Keratinocyte (primary cell): Measurements from ENCODE around the gene PATL2. TPM values are rescaled to one million over a fixed set of nuclear protein-coding genes. Genes with fewer than 3 reads are reported as not detected.

Experiments used
- DNase-seq: peaks from one replicate; pipeline ENCODE4 v3.0.0-alpha.2; 2011; ENCODE audit warnings: low read depth, missing footprints, low spot score
- FAIRE-seq: peaks from 2 replicates; lab custom pipeline; 2011; peaks lifted over from hg19 to GRCh38; lab: Jason Lieb, UNC
- H2AFZ ChIP-seq: 2 replicates; pipeline ENCODE4 v1.6.0; 2012; ENCODE audit warnings: low read length, control low read depth, inconsistent platforms; ENCODE audit not compliant: control insufficient read depth
- H3K27ac ChIP-seq: 2 replicates; pipeline ENCODE4 v1.5.1; 2011; ENCODE audit warnings: low read length; ENCODE audit not compliant: control insufficient read depth, insufficient read depth
- H3K27me3 ChIP-seq: 3 replicates; pipeline ENCODE4 v1.6.0; 2011; ENCODE audit warnings: low read length; ENCODE audit not compliant: control insufficient read depth, insufficient read depth; ENCODE audit errors: extremely low read depth
- H3K36me3 ChIP-seq, 2 experiments: 2 replicates in 1 of 2; 3 replicates in 1 of 2; pipeline ENCODE4 v1.5.1; 2011; ENCODE audit warnings: low read length in 2 of 2, mild to moderate bottlenecking in 1 of 2; ENCODE audit not compliant: control insufficient read depth in 2 of 2, insufficient read depth in 2 of 2; ENCODE audit errors: extremely low read depth in 1 of 2
- H3K4me1 ChIP-seq: 3 replicates; pipeline ENCODE4 v1.5.1; 2011; ENCODE audit warnings: low read length; ENCODE audit not compliant: control insufficient read depth, insufficient read depth; ENCODE audit errors: extremely low read depth
- H3K4me2 ChIP-seq: 3 replicates; pipeline ENCODE4 v1.6.0; 2011; ENCODE audit warnings: low read depth, low read length; ENCODE audit not compliant: control insufficient read depth, insufficient read depth; ENCODE audit errors: extremely low read depth
- H3K4me3 ChIP-seq, 3 experiments: fragments of 200-600 bp in 1 of 3; sonication (generic) in 1 of 3; 2 replicates in 2 of 3; 3 replicates in 1 of 3; pipeline ENCODE4 v1.5.1; 2011 to 2016; ENCODE audit warnings: low read length in 3 of 3, mild to moderate bottlenecking in 3 of 3, control low read depth in 2 of 3, inconsistent platforms in 1 of 3, low read depth in 1 of 3, mixed read lengths in 1 of 3, mixed run types in 1 of 3, moderate library complexity in 1 of 3; ENCODE audit not compliant: control insufficient read depth in 2 of 3, insufficient read depth in 2 of 3; ENCODE audit errors: extremely low read depth in 1 of 3
- H3K79me2 ChIP-seq: 2 replicates; pipeline ENCODE4 v1.6.0; 2012; ENCODE audit warnings: low read length; ENCODE audit not compliant: control insufficient read depth, insufficient read depth
- H3K9ac ChIP-seq: 3 replicates; pipeline ENCODE4 v1.6.0; 2011; ENCODE audit warnings: low read length; ENCODE audit not compliant: control insufficient read depth, insufficient read depth; ENCODE audit errors: extremely low read depth
- H3K9me1 ChIP-seq: 3 replicates; pipeline ENCODE4 v1.6.0; 2011; ENCODE audit warnings: low read length; ENCODE audit not compliant: control insufficient read depth, insufficient read depth; ENCODE audit errors: extremely low read depth
- H3K9me3 ChIP-seq: 2 replicates; pipeline ENCODE4 v1.5.1; 2012; ENCODE audit warnings: low read depth, low read length; ENCODE audit not compliant: control insufficient read depth
- H4K20me1 ChIP-seq: 3 replicates; pipeline ENCODE4 v1.6.0; 2011; ENCODE audit warnings: low read length; ENCODE audit not compliant: control insufficient read depth, insufficient read depth; ENCODE audit errors: extremely low read depth
- EZH2 ChIP-seq: IDR thresholded peaks from one replicate; pipeline ENCODE4 v1.6.1; 2012; ENCODE audit warnings: inconsistent platforms, mild to moderate bottlenecking, low read length, moderate library complexity
- dilution Hi-C: fragments of 300-500 bp; cut with MboI; formaldehyde crosslinking; loops from one replicate; pipeline ENCODE4 v1.7.0; 2020; ENCODE audit warnings: low sequenced_read_pairs; ENCODE audit not compliant: extremely low pct_ligation_motif_present
- polyA plus RNA-seq, 5 experiments: library from polyadenylated mRNA; depleted of rRNA in 3 of 5; stranded (reverse) in 3 of 5; stranded (forward) in 1 of 5; unstranded in 1 of 5; fragments of >200 nt; gene quantifications; 1 replicate in 1 of 5; 2 replicates in 3 of 5; 3 replicates in 1 of 5; pipeline versions ENCODE4 v1.2.1 to v1.2.3, GENCODE V29; 2011 to 2012; ENCODE audit warnings: missing spikeins in 2 of 5, low read depth in 1 of 5, low replicate concordance in 1 of 5
- TF ChIP-seq, protein P1 (sequence below), 3 experiments: IDR thresholded peaks in 1 of 3; conservative IDR thresholded peaks in 1 of 3; optimal IDR thresholded peaks in 1 of 3; 2 replicates in 2 of 3; 3 replicates in 1 of 3; pipeline versions ENCODE3 to v1.5.1; 2011; ENCODE audit warnings: low read length in 3 of 3, mild to moderate bottlenecking in 3 of 3, moderate library complexity in 2 of 3, control low read depth in 1 of 3, inconsistent platforms in 1 of 3; ENCODE audit not compliant: insufficient read depth in 2 of 3; ENCODE audit errors: extremely low read depth in 1 of 3

The PATL2 gene
- polyA plus RNA-seq, 1 donor (not counting 4 experiments of a cell fraction or from before 2014, with no cell fraction given), result 0.46 TPM

DNA sequence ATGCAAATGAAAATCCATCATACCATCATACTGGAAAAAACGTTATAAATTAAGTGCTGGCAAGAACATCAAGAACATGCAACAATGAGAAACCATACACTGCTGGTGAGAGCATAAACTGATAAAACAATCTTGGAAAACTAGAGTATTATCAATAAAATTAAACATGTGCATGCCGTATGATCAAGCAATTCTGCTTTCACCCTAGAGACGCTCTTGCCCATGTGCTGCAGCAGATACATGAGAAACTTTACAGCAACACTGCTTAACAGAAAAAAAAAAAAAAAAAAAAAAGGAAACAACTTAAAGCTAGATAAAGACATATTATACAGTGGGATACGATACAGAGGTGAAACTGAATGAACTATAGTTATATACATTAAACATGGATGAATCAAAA lies 69.5 kb downstream of the PATL2 start:
- Histone ChIP-seq H3K4me2 (no peak overlapping the region), H4K20me1 (no peaks in the 10 kb centered on the region), H3K4me1 (peaks cover 4% of the 10 kb centered on the region), H3K9me1 (no peaks in the 10 kb centered on the region), H3K36me3 (peaks cover 0 to 3% of the 10 kb centered on the region in 2 experiments), H3K27me3 (no peaks in the 10 kb centered on the region), H3K9me3 (peaks cover 2% of the 10 kb centered on the region), H3K9ac (no peak overlapping the region), H3K4me3 (no peak overlapping the region), H2AFZ (no peak overlapping the region), H3K27ac (no peak overlapping the region), H3K79me2 (peaks cover 23% of the 10 kb centered on the region)
- TF ChIP-seq EZH2, result no peak
- TF ChIP-seq, protein P1, sequence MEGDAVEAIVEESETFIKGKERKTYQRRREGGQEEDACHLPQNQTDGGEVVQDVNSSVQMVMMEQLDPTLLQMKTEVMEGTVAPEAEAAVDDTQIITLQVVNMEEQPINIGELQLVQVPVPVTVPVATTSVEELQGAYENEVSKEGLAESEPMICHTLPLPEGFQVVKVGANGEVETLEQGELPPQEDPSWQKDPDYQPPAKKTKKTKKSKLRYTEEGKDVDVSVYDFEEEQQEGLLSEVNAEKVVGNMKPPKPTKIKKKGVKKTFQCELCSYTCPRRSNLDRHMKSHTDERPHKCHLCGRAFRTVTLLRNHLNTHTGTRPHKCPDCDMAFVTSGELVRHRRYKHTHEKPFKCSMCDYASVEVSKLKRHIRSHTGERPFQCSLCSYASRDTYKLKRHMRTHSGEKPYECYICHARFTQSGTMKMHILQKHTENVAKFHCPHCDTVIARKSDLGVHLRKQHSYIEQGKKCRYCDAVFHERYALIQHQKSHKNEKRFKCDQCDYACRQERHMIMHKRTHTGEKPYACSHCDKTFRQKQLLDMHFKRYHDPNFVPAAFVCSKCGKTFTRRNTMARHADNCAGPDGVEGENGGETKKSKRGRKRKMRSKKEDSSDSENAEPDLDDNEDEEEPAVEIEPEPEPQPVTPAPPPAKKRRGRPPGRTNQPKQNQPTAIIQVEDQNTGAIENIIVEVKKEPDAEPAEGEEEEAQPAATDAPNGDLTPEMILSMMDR (optimal IDR thresholded peaks at IDR 0.05 in 1 of 3, IDR thresholded peaks at IDR 0.05 in 1 of 3, conservative IDR thresholded peaks at IDR 0.05 in 1 of 3; ENCODE audit: extremely low read depth in 1 of 3, insufficient read depth in 2 of 3, low read length in 3 of 3), result no peak
- DNase-seq (no peak), FAIRE-seq (no peak)
- dilution Hi-C loops, result no loop called here

DNA sequence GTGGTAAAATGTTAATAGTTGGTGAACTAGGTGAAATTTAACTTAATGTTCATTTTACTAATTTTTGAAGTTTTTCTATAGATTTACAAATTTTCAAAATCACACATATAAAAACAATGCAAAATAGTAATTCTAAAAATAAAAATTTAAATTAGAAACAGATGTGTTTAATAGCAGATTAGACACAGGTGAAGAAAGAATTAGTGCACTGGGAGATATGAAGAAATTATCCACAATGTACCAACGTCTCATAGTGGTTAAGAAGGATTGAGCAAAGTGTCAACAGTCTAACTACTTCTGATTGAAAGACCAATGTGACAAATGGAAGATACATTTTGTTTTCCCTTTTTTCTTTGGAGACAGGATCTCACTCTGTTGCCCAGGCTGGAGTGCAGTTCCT lies 74.1 kb downstream of the PATL2 start:
- no peak for DNase-seq
- FAIRE-seq, result no peak
- Histone ChIP-seq H3K27me3 (no peaks in the 10 kb centered on the region), H3K4me3 (no peak overlapping the region), H2AFZ (no peak overlapping the region), H3K79me2 (peaks cover under 1% of the 10 kb centered on the region), H3K9me3 (no peaks in the 10 kb centered on the region), H3K4me1 (peaks cover 4% of the 10 kb centered on the region), H3K36me3 (peaks cover 2 to 4% of the 10 kb centered on the region in 2 experiments), H3K27ac (no peak overlapping the region), H3K9ac (no peak overlapping the region), H4K20me1 (no peaks in the 10 kb centered on the region), H3K9me1 (no peaks in the 10 kb centered on the region), H3K4me2 (no peak overlapping the region)
- dilution Hi-C loops, result no loop called here
- TF ChIP-seq, protein P1 (optimal IDR thresholded peaks at IDR 0.05 in 1 of 3, IDR thresholded peaks at IDR 0.05 in 1 of 3, conservative IDR thresholded peaks at IDR 0.05 in 1 of 3; ENCODE audit: extremely low read depth in 1 of 3, insufficient read depth in 2 of 3, low read length in 3 of 3), result no peak
- TF ChIP-seq EZH2, result no peak
